ENCODE measurements around the gene TOR1B.
"Not testable (repeated sequence)": the region's sequence is repeated elsewhere in the genome, so short reads cannot be mapped to it uniquely, and the experiment has no call there.

The TOR1B gene

GRCh38 chr9:129776566-129776937 is 26.4 kb upstream of the TOR1B start:
- DNase-seq (ENCODE audit: low read depth in 2 of 2): no peak

GRCh38 chr9:129776938-129777768 is 25.8 kb upstream of the TOR1B start:
- DNase-seq (ENCODE audit: low read depth in 2 of 2): peak; percentile 14 to 47

GRCh38 chr9:129777769-129778130 is 25.2 kb upstream of the TOR1B start:
- DNase-seq (ENCODE audit: low read depth in 2 of 2): no peak

GRCh38 chr9:129778469-129778868 is 24.5 kb upstream of the TOR1B start:
- no peak for DNase-seq (ENCODE audit: low read depth in 2 of 2)

GRCh38 chr9:129779560-129780190 is 23.3 kb upstream of the TOR1B start:
- DNase-seq (ENCODE audit: low read depth in 2 of 2): no peak

GRCh38 chr9:129781131-129781530 is 21.9 kb upstream of the TOR1B start:
- no peak for DNase-seq (ENCODE audit: low read depth in 2 of 2)

GRCh38 chr9:129781981-129782380 is 21.0 kb upstream of the TOR1B start:
- DNase-seq (ENCODE audit: low read depth in 2 of 2): no peak

- DNase-seq (ENCODE audit: low read depth in 2 of 2): peak; percentile 46 to 55
Measured at GRCh38 chr9:129783516-129784361, 19.2 kb upstream of the TOR1B start.

- DNase-seq (ENCODE audit: low read depth in 2 of 2): not testable (repeated sequence)
Measured at GRCh38 chr9:129784970-129785369, 18.0 kb upstream of the TOR1B start.

GRCh38 chr9:129785866-129786265 is 17.1 kb upstream of the TOR1B start:
- DNase-seq (ENCODE audit: low read depth in 2 of 2): no peak

GRCh38 chr9:129786481-129786880 is 16.5 kb upstream of the TOR1B start:
- DNase-seq (ENCODE audit: low read depth in 2 of 2): no peak

GRCh38 chr9:129794549-129794948 is 8.4 kb upstream of the TOR1B start:
- DNase-seq (ENCODE audit: low read depth in 2 of 2): no peak

- not testable (repeated sequence) for DNase-seq (ENCODE audit: low read depth in 2 of 2)
Measured at GRCh38 chr9:129796029-129796428, 7.0 kb upstream of the TOR1B start.

- DNase-seq (ENCODE audit: low read depth in 2 of 2): no peak
Measured at GRCh38 chr9:129798973-129799372, 4.0 kb upstream of the TOR1B start.

GRCh38 chr9:129801504-129801903 is 1.5 kb upstream of the TOR1B start:
- DNase-seq (ENCODE audit: low read depth in 2 of 2): no peak

- no peak for DNase-seq (ENCODE audit: low read depth in 2 of 2)
Measured at GRCh38 chr9:129803676-129804060, 684 bp downstream of the TOR1B start.

GRCh38 chr9:129806061-129806460 is 3.1 kb downstream of the TOR1B start:
- DNase-seq (ENCODE audit: low read depth in 2 of 2): no peak

- DNase-seq (ENCODE audit: low read depth in 2 of 2): no peak
Measured at GRCh38 chr9:129809346-129809745, 6.4 kb downstream of the TOR1B start.

- no peak for DNase-seq (ENCODE audit: low read depth in 2 of 2)
Measured at GRCh38 chr9:129810116-129810515, 7.1 kb downstream of the TOR1B start.

- DNase-seq (ENCODE audit: low read depth in 2 of 2): no peak
Measured at GRCh38 chr9:129810788-129811187, 7.8 kb downstream of the TOR1B start.

- DNase-seq (ENCODE audit: low read depth in 2 of 2): no peak
Measured at GRCh38 chr9:129811967-129812363, 9.0 kb downstream of the TOR1B start.

- DNase-seq (ENCODE audit: low read depth in 2 of 2): no peak
Measured at GRCh38 chr9:129812385-129812784, 9.4 kb downstream of the TOR1B start.

GRCh38 chr9:129813661-129814060 is 10.7 kb downstream of the TOR1B start:
- no peak for DNase-seq (ENCODE audit: low read depth in 2 of 2)
